OCI-LY3 (cell line): ENCODE measurements around the gene AARS2.
A peak's percentile ranks its signal among the peaks of the same experiment; 100 is the strongest.

ENCODE experiments used
- H2AFZ ChIP-seq: fragments of 200-600, 300-600 bp; shearing (Covaris generic); 2 replicates; pipeline ENCODE4 v1.6.0; 2014; ENCODE audit warnings: antibody characterized with exemption, low read depth, low read length
- H3K27ac ChIP-seq: fragments of 200-600, 300-600 bp; sonication (generic); 2 replicates; pipeline ENCODE4 v1.5.1; 2014; ENCODE audit warnings: mild to moderate bottlenecking, low read length, moderate library complexity, mixed read lengths
- H3K27me3 ChIP-seq: fragments of 200-600, 300-600 bp; sonication (generic); 2 replicates; pipeline ENCODE4 v1.6.1; 2014; ENCODE audit warnings: low read depth, low read length, mixed read lengths
- H3K36me3 ChIP-seq: fragments of 200-600, 300-600 bp; sonication (generic); replicated peaks from 2 replicates; pipeline ENCODE3; 2014; ENCODE audit warnings: low read depth, low read length, mixed read lengths
- H3K4me1 ChIP-seq: fragments of 300-600, 200-600 bp; sonication (generic); 2 replicates; pipeline ENCODE4 v1.6.1; 2014; ENCODE audit warnings: low read length, mixed read lengths
- H3K4me2 ChIP-seq: fragments of 200-600, 300-600 bp; sonication (generic); 2 replicates; pipeline ENCODE4 v1.6.1; 2014; ENCODE audit warnings: low read length, mixed read lengths
- H3K4me3 ChIP-seq: fragments of 300-600, 200-600 bp; sonication (generic); 2 replicates; pipeline ENCODE4 v1.5.1; 2014; ENCODE audit warnings: antibody characterized with exemption, mild to moderate bottlenecking, low read length, moderate library complexity
- H3K79me2 ChIP-seq: fragments of 300-600, 200-600 bp; shearing (Covaris generic); 2 replicates; pipeline ENCODE4 v1.6.1; 2014; ENCODE audit warnings: mild to moderate bottlenecking, low read length, mixed read lengths
- H3K9ac ChIP-seq: fragments of 300-600, 200-600 bp; shearing (Covaris generic); 2 replicates; pipeline ENCODE4 v1.6.0; 2014; ENCODE audit warnings: mild to moderate bottlenecking, low read length, moderate library complexity
- H3K9me3 ChIP-seq: fragments of 200-600, 300-600 bp; shearing (Covaris generic); 2 replicates; pipeline ENCODE4 v1.6.1; 2014; ENCODE audit warnings: low read length, mixed read lengths; ENCODE audit not compliant: insufficient read depth
- H4K20me1 ChIP-seq: fragments of 200-600, 300-600 bp; sonication (generic); 2 replicates; pipeline ENCODE4 v1.6.1; 2016; ENCODE audit warnings: low read length, mixed read lengths; ENCODE audit not compliant: insufficient read depth
- EZH2phosphoT487 ChIP-seq: fragments of 200-600 bp; shearing (Covaris generic); IDR thresholded peaks from 2 replicates; pipeline ENCODE4 v1.6.1; 2018; ENCODE audit warnings: antibody characterized with exemption, mixed run types, low read depth
- TF ChIP-seq, protein P1 (sequence below): fragments of 200-600, 300-600 bp; sonication (generic); IDR thresholded peaks from 2 replicates; pipeline ENCODE4 v1.5.1; 2014; ENCODE audit warnings: antibody characterized with exemption, low read length, low read depth

AARS2 gene

GRCh38 chr6:44269921-44270525, 43.1 kb downstream of the AARS2 start, which contains the start of gene TMEM151B:
Gene TMEM151B, plus strand, starts transcription at chr6:44270450. Its CDS starts 293 bp downstream, at chr6:44270743.
- no peak within 1 kb of the TSS for H2AFZ ChIP-seq
- no peak within 1 kb of the TSS for H3K27ac ChIP-seq
- peaks cover 1% of the 10 kb centered on the region for H3K36me3 ChIP-seq
- H3K9ac ChIP-seq: 0 out of 2 replicates have a peak within 1 kb of the TSS, but pooled peaks have one; percentile 8
- no peaks in the 10 kb centered on the region for H3K9me3 ChIP-seq
- peaks cover 4% of the 10 kb centered on the region for H3K79me2 ChIP-seq
- H3K27me3 ChIP-seq: peaks cover 7% of the 10 kb centered on the region
- no peaks in the 10 kb centered on the region for H4K20me1 ChIP-seq
- H3K4me3 ChIP-seq: peak within 1 kb of the TSS; percentile 72
- TF ChIP-seq, protein P1, sequence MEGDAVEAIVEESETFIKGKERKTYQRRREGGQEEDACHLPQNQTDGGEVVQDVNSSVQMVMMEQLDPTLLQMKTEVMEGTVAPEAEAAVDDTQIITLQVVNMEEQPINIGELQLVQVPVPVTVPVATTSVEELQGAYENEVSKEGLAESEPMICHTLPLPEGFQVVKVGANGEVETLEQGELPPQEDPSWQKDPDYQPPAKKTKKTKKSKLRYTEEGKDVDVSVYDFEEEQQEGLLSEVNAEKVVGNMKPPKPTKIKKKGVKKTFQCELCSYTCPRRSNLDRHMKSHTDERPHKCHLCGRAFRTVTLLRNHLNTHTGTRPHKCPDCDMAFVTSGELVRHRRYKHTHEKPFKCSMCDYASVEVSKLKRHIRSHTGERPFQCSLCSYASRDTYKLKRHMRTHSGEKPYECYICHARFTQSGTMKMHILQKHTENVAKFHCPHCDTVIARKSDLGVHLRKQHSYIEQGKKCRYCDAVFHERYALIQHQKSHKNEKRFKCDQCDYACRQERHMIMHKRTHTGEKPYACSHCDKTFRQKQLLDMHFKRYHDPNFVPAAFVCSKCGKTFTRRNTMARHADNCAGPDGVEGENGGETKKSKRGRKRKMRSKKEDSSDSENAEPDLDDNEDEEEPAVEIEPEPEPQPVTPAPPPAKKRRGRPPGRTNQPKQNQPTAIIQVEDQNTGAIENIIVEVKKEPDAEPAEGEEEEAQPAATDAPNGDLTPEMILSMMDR: no peak
- no peak for TF ChIP-seq EZH2phosphoT487
- H3K4me2 ChIP-seq: peak within 1 kb of the TSS; percentile 70
- peaks cover 50% of the 10 kb centered on the region for H3K4me1 ChIP-seq

GRCh38 chr6:44269178-44269920, 43.8 kb downstream of the AARS2 start:
- Histone ChIP-seq H3K4me1 (peaks cover 50% of the 10 kb centered on the region), H3K36me3 (peaks cover 8% of the 10 kb centered on the region), H3K4me2 (peak overlapping the region; percentile 70), H4K20me1 (no peaks in the 10 kb centered on the region), H3K79me2 (peaks cover 10% of the 10 kb centered on the region), H3K27ac (no peak overlapping the region), H3K4me3 (peak overlapping the region; percentile 57), H3K27me3 (peaks cover 7% of the 10 kb centered on the region), H2AFZ (no peak overlapping the region), H3K9me3 (no peaks in the 10 kb centered on the region), H3K9ac (no peak overlapping the region)
- TF ChIP-seq, protein P1: no peak
- no peak for TF ChIP-seq EZH2phosphoT487

GRCh38 chr6:44268095-44268628, 45.0 kb downstream of the AARS2 start:
- no peak for TF ChIP-seq EZH2phosphoT487
- TF ChIP-seq, protein P1: peak; percentile 98
- Histone ChIP-seq H3K27ac (no peak overlapping the region), H3K79me2 (peaks cover 22% of the 10 kb centered on the region), H3K4me3 (no peak overlapping the region), H2AFZ (no peak overlapping the region), H3K4me1 (peaks cover 50% of the 10 kb centered on the region), H3K9me3 (no peaks in the 10 kb centered on the region), H4K20me1 (no peaks in the 10 kb centered on the region), H3K4me2 (peak overlapping the region; percentile 70), H3K27me3 (peaks cover 7% of the 10 kb centered on the region), H3K36me3 (peaks cover 18% of the 10 kb centered on the region), H3K9ac (no peak overlapping the region)

GRCh38 chr6:44267252-44267651, 45.9 kb downstream of the AARS2 start:
- Histone ChIP-seq H2AFZ (no peak overlapping the region), H3K27me3 (peaks cover 7% of the 10 kb centered on the region), H3K4me3 (no peak overlapping the region), H3K79me2 (peaks cover 31% of the 10 kb centered on the region), H3K27ac (peak overlapping the region; percentile 94; the same call in 1 of the 2 replicates), H3K4me1 (peaks cover 55% of the 10 kb centered on the region), H3K36me3 (peaks cover 27% of the 10 kb centered on the region), H3K4me2 (peak overlapping the region; percentile 96), H3K9ac (peak overlapping the region; percentile 16; the same call in 1 of the 2 replicates), H4K20me1 (peaks cover 2% of the 10 kb centered on the region; the same call in 1 of the 2 replicates), H3K9me3 (no peaks in the 10 kb centered on the region)
- no peak for TF ChIP-seq EZH2phosphoT487
- TF ChIP-seq, protein P1: no peak
